H9 (cell line): ENCODE data around the gene INPP5A. TPM values are rescaled to one million over a fixed set of nuclear protein-coding genes. Genes with fewer than 3 reads are reported as not detected.

Source experiments
- DNase-seq: peaks from one replicate; pipeline ENCODE4 v3.0.0-alpha.2; 2017
- H2AFZ ChIP-seq: one replicate; pipeline ENCODE4 v1.6.1; 2013; ENCODE audit warnings: mild to moderate bottlenecking, low read length, control low read depth, moderate library complexity
- H2AK5ac ChIP-seq: 2 replicates; pipeline ENCODE4 v1.6.1; 2013; ENCODE audit warnings: low read length, control low read depth, mixed read lengths; ENCODE audit not compliant: insufficient read length
- H2BK120ac ChIP-seq: one replicate; pipeline ENCODE4 v1.6.1; 2013; ENCODE audit warnings: low read depth, mild to moderate bottlenecking, low read length, control low read depth, inconsistent platforms; ENCODE audit not compliant: poor library complexity, severe bottlenecking
- H2BK12ac ChIP-seq: 2 replicates; pipeline ENCODE4 v1.6.1; 2013; ENCODE audit warnings: low read length, control low read depth, mixed read lengths, low read depth; ENCODE audit not compliant: insufficient read length
- H2BK15ac ChIP-seq: 2 replicates; pipeline ENCODE4 v1.6.1; 2013; ENCODE audit warnings: low read depth, low read length, control low read depth
- H2BK20ac ChIP-seq: one replicate; pipeline ENCODE4 v1.6.1; 2013; ENCODE audit warnings: low read depth, mild to moderate bottlenecking, low read length, control low read depth, inconsistent platforms; ENCODE audit not compliant: poor library complexity, severe bottlenecking
- H2BK5ac ChIP-seq: 2 replicates; pipeline ENCODE4 v1.6.1; 2013; ENCODE audit warnings: low read length, control low read depth, mixed read lengths; ENCODE audit not compliant: insufficient read length
- H3K14ac ChIP-seq: 2 replicates; pipeline ENCODE4 v1.6.1; 2013; ENCODE audit warnings: low read length, control low read depth; ENCODE audit not compliant: insufficient read depth
- H3K18ac ChIP-seq: 2 replicates; pipeline ENCODE4 v1.6.1; 2013; ENCODE audit warnings: low read depth, mild to moderate bottlenecking, mixed read lengths, low read length, control low read depth; ENCODE audit not compliant: insufficient read length
- H3K23ac ChIP-seq: 2 replicates; pipeline ENCODE4 v1.6.1; 2013; ENCODE audit warnings: low read length, control low read depth, mixed read lengths, low read depth; ENCODE audit not compliant: insufficient read length
- H3K23me2 ChIP-seq: 2 replicates; pipeline ENCODE4 v1.6.1; 2013; ENCODE audit warnings: low read depth, mild to moderate bottlenecking, mixed read lengths, low read length, control low read depth; ENCODE audit not compliant: insufficient read length, poor library complexity, severe bottlenecking
- H3K27ac ChIP-seq: 2 replicates; pipeline ENCODE4 v1.5.1; 2013; ENCODE audit warnings: low read length, control low read depth, mixed read lengths, low read depth; ENCODE audit not compliant: insufficient read length
- H3K27me3 ChIP-seq: 2 replicates; pipeline ENCODE4 v1.6.1; 2013; ENCODE audit warnings: low read length, control low read depth, inconsistent platforms; ENCODE audit not compliant: insufficient read depth
- H3K4ac ChIP-seq: 2 replicates; pipeline ENCODE4 v1.6.1; 2013; ENCODE audit warnings: low read depth, mild to moderate bottlenecking, control low read depth, inconsistent platforms, low read length, moderate library complexity
- H3K4me1 ChIP-seq: 2 replicates; pipeline ENCODE4 v1.6.1; 2013; ENCODE audit warnings: low read length, control low read depth, inconsistent platforms; ENCODE audit not compliant: insufficient read depth
- H3K4me2 ChIP-seq: 2 replicates; pipeline ENCODE4 v1.6.1; 2013; ENCODE audit warnings: low read length, control low read depth, mixed read lengths; ENCODE audit not compliant: insufficient read length, insufficient read depth
- H3K56ac ChIP-seq: 2 replicates; pipeline ENCODE4 v1.6.1; 2013; ENCODE audit warnings: low read depth, mild to moderate bottlenecking, mixed read lengths, low read length, control low read depth; ENCODE audit not compliant: insufficient read length
- H3K79me1 ChIP-seq: 2 replicates; pipeline ENCODE4 v1.6.1; 2013; ENCODE audit warnings: low read depth, mild to moderate bottlenecking, moderate library complexity, low read length, control low read depth, inconsistent platforms; ENCODE audit not compliant: insufficient read depth, poor library complexity, severe bottlenecking
- H3K79me2 ChIP-seq: 2 replicates; pipeline ENCODE4 v1.6.1; 2013; ENCODE audit warnings: low read length, control low read depth, inconsistent platforms; ENCODE audit not compliant: insufficient read depth
- H3K9ac ChIP-seq: 2 replicates; pipeline ENCODE4 v1.6.1; 2013; ENCODE audit warnings: low read length, control low read depth, mixed read lengths; ENCODE audit not compliant: insufficient read length; ENCODE audit errors: extremely low read depth
- H3K9me3 ChIP-seq: one replicate; pipeline ENCODE4 v1.6.1; 2013; ENCODE audit warnings: low read depth, low read length, inconsistent platforms; ENCODE audit not compliant: control insufficient read depth
- H3T11ph ChIP-seq: one replicate; pipeline ENCODE4 v1.6.1; 2013; ENCODE audit warnings: mild to moderate bottlenecking, low read length, control low read depth, inconsistent platforms
- H4K20me1 ChIP-seq: one replicate; pipeline ENCODE4 v1.6.1; 2013; ENCODE audit not compliant: control insufficient read depth, insufficient read length, insufficient read depth
- H4K5ac ChIP-seq: 2 replicates; pipeline ENCODE4 v1.6.1; 2013; ENCODE audit warnings: low read depth, mild to moderate bottlenecking, mixed read lengths, low read length, control low read depth; ENCODE audit not compliant: insufficient read length
- H4K8ac ChIP-seq: replicated peaks from 2 replicates; pipeline ENCODE4 v1.6.1; 2013; ENCODE audit warnings: low read length, control low read depth, mixed read lengths, low read depth; ENCODE audit not compliant: insufficient read length
- H4K91ac ChIP-seq: 2 replicates; pipeline ENCODE4 v1.6.1; 2013; ENCODE audit warnings: low read depth, mild to moderate bottlenecking, moderate library complexity, mixed read lengths, low read length, control low read depth; ENCODE audit not compliant: insufficient read length
- H3K27ac Mint-ChIP-seq, 3 experiments: 2 replicates in 2 of 3; 3 replicates in 1 of 3; pipeline ENCODE4 v1.8.0; 2020 to 2021; ENCODE audit warnings: mixed read lengths in 3 of 3, mild to moderate bottlenecking in 1 of 3, moderate library complexity in 1 of 3
- H3K27me3 Mint-ChIP-seq: 2 replicates; pipeline ENCODE4 v1.8.0; 2021; ENCODE audit warnings: low read depth, mild to moderate bottlenecking, moderate library complexity, mixed read lengths
- H3K36me3 Mint-ChIP-seq, 3 experiments: 2 replicates in 2 of 3; 3 replicates in 1 of 3; pipeline ENCODE4 v1.8.0; 2020 to 2021; ENCODE audit warnings: low read depth in 3 of 3, mixed read lengths in 3 of 3; ENCODE audit not compliant: insufficient read depth in 1 of 3
- H3K4me1 Mint-ChIP-seq, 2 experiments: 2 replicates each; pipeline ENCODE4 v1.8.0; 2020; ENCODE audit warnings: mixed read lengths in 2 of 2
- H3K4me3 Mint-ChIP-seq, 2 experiments: 2 replicates in 1 of 2; 3 replicates in 1 of 2; pipeline ENCODE4 v1.8.0; 2020 to 2021; ENCODE audit warnings: mild to moderate bottlenecking in 2 of 2, mixed read lengths in 2 of 2, moderate library complexity in 1 of 2
- H3K9me3 Mint-ChIP-seq, 2 experiments: 2 replicates in 1 of 2; 3 replicates in 1 of 2; pipeline ENCODE4 v1.8.0; 2020; ENCODE audit warnings: mild to moderate bottlenecking in 2 of 2, mixed read lengths in 2 of 2, moderate library complexity in 1 of 2
- WGBS: extraction: QIAGEN DNeasy Blood & Tissue Kit; methylation state at CpG from one replicate; pipeline ENCODE4 v1.1.7; 2013; ENCODE audit warnings: missing lambda C conversion rate, low lambda C conversion rate, mixed read lengths; ENCODE audit not compliant: insufficient read length; ENCODE audit errors: extremely low coverage; 5-methylcytosine and 5-hydroxymethylcytosine counted together
- total RNA-seq: library from RNA; stranded (reverse); gene quantifications from 2 replicates; pipeline ENCODE4 v1.2.1, GENCODE V29; 2021
- TF ChIP-seq, protein P1 (sequence below): fragments of 200-600 bp; sonication (generic); conservative IDR thresholded peaks from 3 replicates; pipeline ENCODE4 v1.8.0; 2021; ENCODE audit warnings: antibody characterized with exemption, mild to moderate bottlenecking

The INPP5A gene
- total RNA-seq, 1 experiment from 2014 or later: 17.7 TPM

DNA sequence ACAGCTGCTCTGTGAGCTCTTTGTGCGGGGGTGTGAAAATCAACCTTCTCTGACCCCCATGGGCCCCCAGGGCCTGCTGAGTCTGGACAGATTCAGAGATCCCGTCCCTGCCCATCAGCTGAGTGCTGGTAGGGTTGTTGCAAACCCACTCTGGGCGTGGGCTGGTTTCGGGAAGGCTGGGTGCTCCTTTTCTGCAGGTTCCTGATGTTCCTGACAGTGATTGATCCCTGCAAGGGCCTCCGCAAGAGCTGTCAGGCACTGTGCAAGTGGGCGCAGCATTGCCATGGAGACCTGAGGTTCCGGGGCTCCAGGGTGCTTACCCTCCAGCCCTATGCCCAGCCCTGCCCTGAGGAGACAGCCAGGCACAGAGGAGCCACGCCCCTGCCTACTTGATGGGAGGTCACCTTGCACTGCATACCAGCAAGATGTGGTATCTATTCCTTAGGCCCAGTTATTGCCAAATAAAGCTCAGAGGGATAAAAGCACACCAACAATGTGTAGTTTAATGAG is 44.3 kb upstream of the INPP5A start:
- Histone ChIP-seq H3K9me3 (no peaks in the 10 kb centered on the region), H3K14ac (no peak overlapping the region; the same call in 1 of the 2 replicates), H3K79me1 (no peaks in the 10 kb centered on the region), H3K4me2 (no peak overlapping the region), H2BK5ac (no peak overlapping the region), H3K79me2 (no peaks in the 10 kb centered on the region), H3K27me3 (no peaks in the 10 kb centered on the region), H3K56ac (no peak overlapping the region), H3T11ph (no peak overlapping the region), H3K23me2 (no peaks in the 10 kb centered on the region), H2BK120ac (no peak overlapping the region), H3K27ac (no peak overlapping the region), H2AFZ (no peak overlapping the region), H3K4ac (no peak overlapping the region), H2BK15ac (no peak overlapping the region), H4K20me1 (no peaks in the 10 kb centered on the region), H2BK20ac (no peak overlapping the region), H4K5ac (no peak overlapping the region), H3K23ac (no peak overlapping the region), H3K4me1 (no peaks in the 10 kb centered on the region), H3K9ac (no peak overlapping the region), H2AK5ac (no peak overlapping the region), H3K18ac (no peak overlapping the region), H2BK12ac (no peak overlapping the region), H4K91ac (peak overlapping the region; percentile 43), H4K8ac (no peak overlapping the region)
- peak; percentile 20 for DNase-seq
- Mint-ChIP-seq H3K27ac (no peak overlapping the region), H3K9me3 (peaks cover 3 to 6% of the 10 kb centered on the region in 2 experiments; a peak in 3 of 5 replicates), H3K4me3 (no peak overlapping the region), H3K27me3 (peaks cover 20% of the 10 kb centered on the region), H3K36me3 (no peaks in the 10 kb centered on the region; a peak in 1 of 7 replicates), H3K4me1 (no peaks in the 10 kb centered on the region)
- TF ChIP-seq, protein P1, sequence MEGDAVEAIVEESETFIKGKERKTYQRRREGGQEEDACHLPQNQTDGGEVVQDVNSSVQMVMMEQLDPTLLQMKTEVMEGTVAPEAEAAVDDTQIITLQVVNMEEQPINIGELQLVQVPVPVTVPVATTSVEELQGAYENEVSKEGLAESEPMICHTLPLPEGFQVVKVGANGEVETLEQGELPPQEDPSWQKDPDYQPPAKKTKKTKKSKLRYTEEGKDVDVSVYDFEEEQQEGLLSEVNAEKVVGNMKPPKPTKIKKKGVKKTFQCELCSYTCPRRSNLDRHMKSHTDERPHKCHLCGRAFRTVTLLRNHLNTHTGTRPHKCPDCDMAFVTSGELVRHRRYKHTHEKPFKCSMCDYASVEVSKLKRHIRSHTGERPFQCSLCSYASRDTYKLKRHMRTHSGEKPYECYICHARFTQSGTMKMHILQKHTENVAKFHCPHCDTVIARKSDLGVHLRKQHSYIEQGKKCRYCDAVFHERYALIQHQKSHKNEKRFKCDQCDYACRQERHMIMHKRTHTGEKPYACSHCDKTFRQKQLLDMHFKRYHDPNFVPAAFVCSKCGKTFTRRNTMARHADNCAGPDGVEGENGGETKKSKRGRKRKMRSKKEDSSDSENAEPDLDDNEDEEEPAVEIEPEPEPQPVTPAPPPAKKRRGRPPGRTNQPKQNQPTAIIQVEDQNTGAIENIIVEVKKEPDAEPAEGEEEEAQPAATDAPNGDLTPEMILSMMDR: no peak
- WGBS: no CpG with 5 or more reads among the region's 8 CpGs
